SU-DHL-6 (cell line): ENCODE measurements around the gene IRF2.

Source experiments
- CTCF ChIP-seq: fragments of 200-600 bp; sonication (generic); IDR thresholded peaks from one replicate; pipeline ENCODE4 v1.5.1; 2017; ENCODE audit warnings: antibody characterized with exemption, mild to moderate bottlenecking, low read length, moderate library complexity; ENCODE audit not compliant: insufficient read depth, poor library complexity, severe bottlenecking
- EZH2phosphoT487 ChIP-seq: fragments of 200-600 bp; sonication (generic), shearing (Covaris generic); conservative IDR thresholded peaks from 2 replicates; pipeline ENCODE4 v1.6.1; 2018; ENCODE audit warnings: mild to moderate bottlenecking, antibody characterized with exemption, low read length, moderate library complexity, mixed read lengths

- TF ChIP-seq EZH2phosphoT487 (no peak), CTCF (no peak)
These were observed 20.8 kb downstream of the IRF2 start for GRCh38 chr4:184453365-184454160.
